Uterus (tissue), 2 donors: ENCODE data around the gene MYCN.

Experiments used
- POLR2A ChIP-seq, 2 donors: fragments of 450-650 bp; IDR thresholded peaks; one replicate each; pipeline ENCODE4 v1.6.1; 2016; ENCODE audit warnings: antibody characterized with exemption in 2 of 2, mild to moderate bottlenecking in 1 of 2, moderate library complexity in 1 of 2
- TF ChIP-seq, protein P1 (sequence below), 4 experiments: fragments of 200-600 bp in 2 of 4; fragments of 450-650 bp in 2 of 4; sonication (generic) in 2 of 4; IDR thresholded peaks; one replicate each; pipeline ENCODE4 v1.5.1; 2016 to 2019; ENCODE audit warnings: antibody characterized with exemption in 4 of 4, mild to moderate bottlenecking in 2 of 4, moderate library complexity in 1 of 4

DNA sequence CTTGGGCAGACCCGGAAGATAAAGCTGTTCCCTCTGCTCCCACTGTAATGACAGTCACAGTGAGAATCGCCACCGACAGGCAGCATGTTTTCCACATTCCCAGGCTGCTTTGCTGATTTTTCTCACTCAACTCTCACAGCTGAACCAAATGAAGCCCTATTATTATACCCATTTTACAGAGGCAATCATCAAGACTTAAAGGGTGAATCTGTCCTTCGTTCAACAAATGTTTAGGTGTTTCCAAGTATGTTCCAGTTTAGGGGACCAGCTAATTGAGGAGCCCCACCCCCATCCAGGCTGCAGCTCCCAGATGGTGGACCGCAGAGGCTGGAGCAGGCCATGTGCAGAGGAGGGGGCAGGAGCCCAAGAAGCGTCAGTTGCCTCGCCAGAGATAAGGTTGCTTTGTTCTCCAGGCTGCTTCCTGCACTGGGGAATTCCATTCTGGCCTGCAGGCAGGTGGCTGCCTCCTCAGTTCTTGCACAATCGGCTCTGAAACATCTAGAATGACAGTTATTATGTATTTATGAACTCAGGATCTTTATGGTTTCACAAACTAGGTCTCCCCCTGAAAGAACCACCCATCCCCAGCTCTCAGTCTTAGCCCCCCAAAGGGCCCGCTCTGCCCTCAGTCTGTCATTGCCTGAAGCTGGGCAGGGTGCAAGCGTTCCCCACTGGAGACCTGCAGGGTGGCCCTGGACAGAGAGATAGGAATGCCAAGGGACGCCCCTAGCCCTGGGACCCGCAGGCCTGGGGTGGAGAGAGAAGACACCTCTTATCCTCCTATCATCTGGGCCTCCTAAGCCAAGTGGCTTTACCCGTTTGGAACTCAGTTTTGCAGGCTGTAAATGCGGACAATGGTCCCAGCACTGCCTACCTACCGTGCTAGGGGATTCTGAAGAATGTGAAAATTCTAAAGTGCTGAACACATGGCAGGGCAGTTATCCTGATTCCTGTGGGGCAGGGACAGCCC, 49.1 kb upstream of the MYCN start:
- TF ChIP-seq POLR2A (IDR thresholded peaks at IDR 0.05), result no peak
- TF ChIP-seq, protein P1, sequence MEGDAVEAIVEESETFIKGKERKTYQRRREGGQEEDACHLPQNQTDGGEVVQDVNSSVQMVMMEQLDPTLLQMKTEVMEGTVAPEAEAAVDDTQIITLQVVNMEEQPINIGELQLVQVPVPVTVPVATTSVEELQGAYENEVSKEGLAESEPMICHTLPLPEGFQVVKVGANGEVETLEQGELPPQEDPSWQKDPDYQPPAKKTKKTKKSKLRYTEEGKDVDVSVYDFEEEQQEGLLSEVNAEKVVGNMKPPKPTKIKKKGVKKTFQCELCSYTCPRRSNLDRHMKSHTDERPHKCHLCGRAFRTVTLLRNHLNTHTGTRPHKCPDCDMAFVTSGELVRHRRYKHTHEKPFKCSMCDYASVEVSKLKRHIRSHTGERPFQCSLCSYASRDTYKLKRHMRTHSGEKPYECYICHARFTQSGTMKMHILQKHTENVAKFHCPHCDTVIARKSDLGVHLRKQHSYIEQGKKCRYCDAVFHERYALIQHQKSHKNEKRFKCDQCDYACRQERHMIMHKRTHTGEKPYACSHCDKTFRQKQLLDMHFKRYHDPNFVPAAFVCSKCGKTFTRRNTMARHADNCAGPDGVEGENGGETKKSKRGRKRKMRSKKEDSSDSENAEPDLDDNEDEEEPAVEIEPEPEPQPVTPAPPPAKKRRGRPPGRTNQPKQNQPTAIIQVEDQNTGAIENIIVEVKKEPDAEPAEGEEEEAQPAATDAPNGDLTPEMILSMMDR (IDR thresholded peaks at IDR 0.05), result no peak
